Spinal cord (tissue), 10 donors: ENCODE results near the gene STARD8. TPM values are rescaled to one million over a fixed set of nuclear protein-coding genes. Genes with fewer than 3 reads are reported as not detected.
"Not testable (repeated sequence)": the region's sequence is repeated elsewhere in the genome, so short reads cannot be mapped to it uniquely, and the experiment has no call there.

ENCODE experiments used
- DNase-seq, 6 donors: peaks; one replicate each; pipeline versions ENCODE4 v3.0.0 to v3.0.0-alpha.2; 2013 to 2015; ENCODE audit warnings: low spot score in 6 of 6, low read depth in 4 of 6
- H3K27ac ChIP-seq: one replicate; pipeline ENCODE4 v1.5.1; 2013; ENCODE audit warnings: low read depth, low read length, control low read depth
- H3K27me3 ChIP-seq: one replicate; pipeline ENCODE4 v1.6.1; 2013; ENCODE audit warnings: low read length; ENCODE audit not compliant: control insufficient read depth, insufficient read depth
- H3K36me3 ChIP-seq: one replicate; pipeline ENCODE4 v1.6.1; 2013; ENCODE audit warnings: low read length; ENCODE audit not compliant: control insufficient read depth, insufficient read depth
- H3K4me1 ChIP-seq: one replicate; pipeline ENCODE4 v1.6.1; 2013; ENCODE audit warnings: low read length; ENCODE audit not compliant: control insufficient read depth, insufficient read depth
- H3K4me3 ChIP-seq: one replicate; pipeline ENCODE4 v1.5.1; 2013; ENCODE audit warnings: low read depth, low read length, control low read depth
- H3K9me3 ChIP-seq: one replicate; pipeline ENCODE4 v1.6.1; 2013; ENCODE audit warnings: low read length; ENCODE audit not compliant: control insufficient read depth, insufficient read depth
- WGBS: methylation state at CpG from one replicate; pipeline ENCODE4 v1.1.5; 2013; ENCODE audit warnings: missing lambda C conversion rate; ENCODE audit not compliant: insufficient coverage; 5-methylcytosine and 5-hydroxymethylcytosine counted together
- long read RNA-seq, 4 donors: transcript quantifications; one replicate each; lab custom pipeline, GENCODE V29; 2026
- polyA plus RNA-seq, 2 donors: library from polyadenylated mRNA; unstranded; fragments of 120-200 nt; gene quantifications; one replicate each; pipeline ENCODE4 v1.2.1, GENCODE V29; 2013; ENCODE audit not compliant: insufficient read length in 2 of 2
- total RNA-seq, 2 donors: library from RNA; depleted of rRNA in 1 of 2; stranded (reverse); fragments of 120-200 nt in 1 of 2; fragments of >200 nt in 1 of 2; gene quantifications; one replicate each; pipeline versions ENCODE4 v1.2.3 to v1.2.4, GENCODE V29; 2013 to 2014
- donor health status: healthy.

Gene STARD8
- 1 to 10 TPM; 6.8 to 9.3 TPM for total RNA-seq
- 1 to 10 TPM; 8.0 to 9.1 TPM for polyA plus RNA-seq
- long read RNA-seq, donor 1, full-length matches to known transcripts = 1 of 1 reads
- long read RNA-seq, donor 1, partial matches to known transcripts = 0 of 1 reads
- long read RNA-seq, donor 1, other reads (novel, unspliced or antisense) = 0 of 1 reads
- long read RNA-seq, donor 2 = 0 reads
- long read RNA-seq, donor 3 = 0 reads
- long read RNA-seq, donor 4 = 0 reads

- H3K4me3 ChIP-seq = peak within 1 kb of the TSS; percentile 29
- H3K27ac ChIP-seq = no peak within 1 kb of the TSS
- WGBS = 28% methylated on average over 40 of the region's 40 CpGs
- peak in 3 of 6 donors; percentile 31 to 58 (median 53) for DNase-seq
- no peaks in the 10 kb centered on the region for H3K9me3 ChIP-seq
- peaks cover 9% of the 10 kb centered on the region for H3K4me1 ChIP-seq
- H3K27me3 ChIP-seq = peaks cover 3% of the 10 kb centered on the region
- H3K36me3 ChIP-seq = no peaks in the 10 kb centered on the region
These were observed at the start of gene STARD8 for GRCh38 chrX:68647156-68647957. Gene STARD8 (plus strand): TSS chrX:68647666. CDS start chrX:68647883, 217 bp downstream.

- 17% methylated on average over 1 of the region's 1 CpG for WGBS
- Histone ChIP-seq H3K27me3 (no peaks in the 10 kb centered on the region), H3K27ac (no peak overlapping the region), H3K9me3 (peaks cover 2% of the 10 kb centered on the region), H3K4me3 (no peak overlapping the region), H3K4me1 (no peaks in the 10 kb centered on the region), H3K36me3 (no peaks in the 10 kb centered on the region)
- no peak for DNase-seq
These were observed 48.6 kb upstream of the STARD8 start for GRCh38 chrX:68598841-68599240.

- H3K36me3 ChIP-seq = no peaks in the 10 kb centered on the region
- WGBS = 100% methylated on average over 2 of the region's 3 CpGs
- H3K27ac ChIP-seq = no peak overlapping the region
- DNase-seq = no peak
- no peaks in the 10 kb centered on the region for H3K27me3 ChIP-seq
- no peak overlapping the region for H3K4me3 ChIP-seq
- no peaks in the 10 kb centered on the region for H3K4me1 ChIP-seq
- peaks cover 2% of the 10 kb centered on the region for H3K9me3 ChIP-seq
These were observed 48.0 kb upstream of the STARD8 start for GRCh38 chrX:68599256-68600152.

- DNase-seq, H3K36me3 ChIP-seq, H3K27ac ChIP-seq, H3K4me1 ChIP-seq, H3K4me3 ChIP-seq, H3K9me3 ChIP-seq, H3K27me3 ChIP-seq: not testable (repeated sequence)
- WGBS = no CpG with 5 or more reads among the region's 2 CpGs
These were observed 43.2 kb upstream of the STARD8 start for GRCh38 chrX:68604216-68604615.

GRCh38 chrX:68614733-68615132 is 32.7 kb upstream of the STARD8 start:
- not testable (repeated sequence) for H3K4me3 ChIP-seq, H3K27me3 ChIP-seq, DNase-seq, H3K9me3 ChIP-seq, H3K36me3 ChIP-seq, H3K27ac ChIP-seq, H3K4me1 ChIP-seq
- WGBS = no CpG with 5 or more reads among the region's 3 CpGs

GRCh38 chrX:68627986-68628385 is 19.5 kb upstream of the STARD8 start:
- H3K27me3 ChIP-seq = no peaks in the 10 kb centered on the region
- H3K4me1 ChIP-seq = no peaks in the 10 kb centered on the region
- H3K36me3 ChIP-seq = no peaks in the 10 kb centered on the region
- no peaks in the 10 kb centered on the region for H3K9me3 ChIP-seq
- DNase-seq = no peak
- H3K4me3 ChIP-seq = no peak overlapping the region
- WGBS = 60% methylated on average over 1 of the region's 5 CpGs
- H3K27ac ChIP-seq = no peak overlapping the region

GRCh38 chrX:68629936-68630335 is 17.5 kb upstream of the STARD8 start:
- H3K4me3 ChIP-seq = not testable (repeated sequence)

GRCh38 chrX:68631336-68631735 is 16.1 kb upstream of the STARD8 start:
- no peaks in the 10 kb centered on the region for H3K27me3 ChIP-seq
- H3K27ac ChIP-seq = no peak overlapping the region
- H3K4me1 ChIP-seq = no peaks in the 10 kb centered on the region
- no peaks in the 10 kb centered on the region for H3K36me3 ChIP-seq
- no CpG with 5 or more reads among the region's 4 CpGs for WGBS
- no peak for DNase-seq
- no peaks in the 10 kb centered on the region for H3K9me3 ChIP-seq
- H3K4me3 ChIP-seq = no peak overlapping the region

More at GRCh38 chrX:68629936-68630335, 17.5 kb upstream of the STARD8 start:
- not testable (repeated sequence) for H3K27ac ChIP-seq, H3K4me1 ChIP-seq, H3K27me3 ChIP-seq, H3K9me3 ChIP-seq, H3K36me3 ChIP-seq, DNase-seq
- WGBS = 40% methylated on average over 1 of the region's 7 CpGs

GRCh38 chrX:68632491-68632890 is 15.0 kb upstream of the STARD8 start:
- no peak overlapping the region for H3K27ac ChIP-seq
- no peaks in the 10 kb centered on the region for H3K27me3 ChIP-seq
- H3K9me3 ChIP-seq = no peaks in the 10 kb centered on the region
- DNase-seq = no peak
- 33% methylated on average over 1 of the region's 2 CpGs for WGBS
- H3K4me1 ChIP-seq = no peaks in the 10 kb centered on the region
- H3K4me3 ChIP-seq = no peak overlapping the region
- no peaks in the 10 kb centered on the region for H3K36me3 ChIP-seq
